Keratinocyte (primary cell): ENCODE results near the gene MBP.

ENCODE experiments used
- CTCF ChIP-seq, 3 experiments: IDR thresholded peaks in 1 of 3; conservative IDR thresholded peaks in 1 of 3; optimal IDR thresholded peaks in 1 of 3; 2 replicates in 2 of 3; 3 replicates in 1 of 3; pipeline versions ENCODE3 to v1.5.1; 2011; ENCODE audit warnings: low read length in 3 of 3, mild to moderate bottlenecking in 3 of 3, moderate library complexity in 2 of 3, control low read depth in 1 of 3, inconsistent platforms in 1 of 3; ENCODE audit not compliant: insufficient read depth in 2 of 3; ENCODE audit errors: extremely low read depth in 1 of 3
- EZH2 ChIP-seq: IDR thresholded peaks from one replicate; pipeline ENCODE4 v1.6.1; 2012; ENCODE audit warnings: inconsistent platforms, mild to moderate bottlenecking, low read length, moderate library complexity

- TF ChIP-seq CTCF (optimal IDR thresholded peaks at IDR 0.05 in 1 of 3, IDR thresholded peaks at IDR 0.05 in 1 of 3, conservative IDR thresholded peaks at IDR 0.05 in 1 of 3; ENCODE audit: extremely low read depth in 1 of 3, insufficient read depth in 2 of 3, low read length in 3 of 3): no peak
- TF ChIP-seq EZH2: no peak
Observed at GRCh38 chr18:77102259-77103040, 30.1 kb downstream of the MBP start.
